Natural killer cell (primary cell): ENCODE measurements around the gene INO80B. TPM values are rescaled to one million over a fixed set of nuclear protein-coding genes. Genes with fewer than 3 reads are reported as not detected.

Experiments
- ATAC-seq, 3 donors: fragments of 150-1000 bp in 2 of 3; fragments of 200-7000 bp in 1 of 3; cut with Tn5 transposase; 1 replicate in 1 of 3; 2 replicates in 2 of 3; pipeline ENCODE4 v1.10.0; 2021; ENCODE audit warnings: mild to moderate bottlenecking in 2 of 3, moderate library complexity in 2 of 3
- DNase-seq, 2 donors: peaks; one replicate each; pipeline versions ENCODE4 v3.0.0 to v3.0.0-alpha.2; 2013 to 2021; ENCODE audit warnings: mixed read lengths in 1 of 2
- H3K27ac ChIP-seq: one replicate; pipeline ENCODE4 v1.5.1; 2013; ENCODE audit warnings: mild to moderate bottlenecking, low read length
- H3K27me3 ChIP-seq: one replicate; pipeline ENCODE4 v1.6.1; 2013; ENCODE audit warnings: low read length; ENCODE audit not compliant: control insufficient read depth, insufficient read depth
- H3K36me3 ChIP-seq: one replicate; pipeline ENCODE4 v1.6.1; 2013; ENCODE audit warnings: low read length; ENCODE audit not compliant: control insufficient read depth, insufficient read depth
- H3K4me1 ChIP-seq: one replicate; pipeline ENCODE4 v1.6.1; 2013; ENCODE audit warnings: low read length; ENCODE audit not compliant: control insufficient read depth, insufficient read depth
- H3K4me3 ChIP-seq: one replicate; pipeline ENCODE4 v1.5.1; 2013; ENCODE audit warnings: low read length
- H3K9me3 ChIP-seq: one replicate; pipeline ENCODE4 v1.6.1; 2013; ENCODE audit warnings: low read length; ENCODE audit not compliant: control insufficient read depth, insufficient read depth
- H3K27ac Mint-ChIP-seq, 2 donors: one replicate each; pipeline ENCODE4 v1.8.0; 2022; ENCODE audit warnings: mild to moderate bottlenecking in 2 of 2, mixed read lengths in 2 of 2, moderate library complexity in 1 of 2
- H3K27me3 Mint-ChIP-seq, 2 donors: one replicate each; pipeline ENCODE4 v1.8.0; 2022; ENCODE audit warnings: low read depth in 2 of 2, mixed read lengths in 2 of 2
- H3K36me3 Mint-ChIP-seq: one replicate; pipeline ENCODE4 v1.8.0; 2022; ENCODE audit warnings: mixed read lengths
- H3K4me1 Mint-ChIP-seq, 2 donors: one replicate each; pipeline ENCODE4 v1.8.0; 2022; ENCODE audit warnings: mixed read lengths in 2 of 2
- H3K4me3 Mint-ChIP-seq: one replicate; pipeline ENCODE4 v1.8.0; 2022; ENCODE audit warnings: mild to moderate bottlenecking, moderate library complexity, mixed read lengths
- H3K9me3 Mint-ChIP-seq, 2 donors: one replicate each; pipeline ENCODE4 v1.8.0; 2022; ENCODE audit warnings: mixed read lengths in 2 of 2
- CTCF ChIP-seq: fragments of 200-600 bp; IDR thresholded peaks from one replicate; pipeline ENCODE4 v1.8.0; 2022; ENCODE audit warnings: antibody characterized with exemption
- WGBS: methylation state at CpG from one replicate; pipeline ENCODE4 v1.1.7; 2013; ENCODE audit warnings: missing lambda C conversion rate; ENCODE audit not compliant: insufficient coverage; 5-methylcytosine and 5-hydroxymethylcytosine counted together
- intact Hi-C: fragments of 100-400 bp; cut with micrococcal nuclease; formaldehyde crosslinking; loops from one replicate; pipeline ENCODE4 v1.14.2; 2022
- total RNA-seq, 4 donors: library from RNA; stranded (reverse); fragments of 120-200 nt in 1 of 4; gene quantifications; one replicate each; pipeline versions ENCODE4 v1.2.3 to v1.2.4, GENCODE V29; 2013 to 2022

INO80B gene
- total RNA-seq, 3 donors from 2014 or later (not counting 1 experiment from before 2014, with no cell fraction given) = 34.0 to 48.0 (median 37.7) TPM

GRCh38 chr2:74413001-74413698 lies 41.7 kb upstream of the INO80B start:
- no peak overlapping the region for H3K27ac Mint-ChIP-seq
- Histone ChIP-seq H3K9me3 (no peaks in the 10 kb centered on the region), H3K27ac (no peak overlapping the region), H3K4me1 (peaks cover 22% of the 10 kb centered on the region), H3K36me3 (no peaks in the 10 kb centered on the region), H3K4me3 (no peak overlapping the region), H3K27me3 (no peaks in the 10 kb centered on the region)
- H3K4me1 Mint-ChIP-seq = peaks cover 5 to 18% of the 10 kb centered on the region in 2 donors
- H3K4me3 Mint-ChIP-seq = peak overlapping the region; percentile 85
- H3K27me3 Mint-ChIP-seq = peaks cover 12% of the 10 kb centered on the region in 2 donors
- 86% methylated on average over 8 of the region's 8 CpGs for WGBS
- no peak for TF ChIP-seq CTCF
- no peaks in the 10 kb centered on the region for H3K9me3 Mint-ChIP-seq
- ATAC-seq = no peak
- H3K36me3 Mint-ChIP-seq = no peaks in the 10 kb centered on the region
- no peak for DNase-seq
- intact Hi-C loops = no loop called here

DNA sequence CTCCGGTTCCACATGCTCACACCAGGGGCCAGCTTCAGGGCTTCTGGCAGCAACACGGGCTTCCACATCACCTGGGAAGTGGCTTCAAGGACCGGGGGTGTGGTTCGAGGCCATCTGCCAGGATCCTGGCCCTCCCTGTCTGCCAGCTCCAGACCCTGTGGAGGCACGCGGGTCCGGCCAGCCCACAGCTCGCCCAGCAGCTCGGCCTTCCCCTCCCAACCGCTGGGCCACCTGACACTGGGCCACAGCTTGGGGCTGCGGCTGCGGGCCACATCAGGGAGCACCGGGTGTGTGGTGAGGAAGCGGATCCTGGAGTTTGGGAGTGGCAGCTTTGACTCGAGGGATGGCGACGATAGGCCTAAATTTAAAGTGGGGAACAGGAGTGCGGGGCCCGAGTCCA lies 40.4 kb upstream of the INO80B start:
- Mint-ChIP-seq H3K27me3 (peaks cover under 1 to 9% of the 10 kb centered on the region in 2 donors), H3K36me3 (no peaks in the 10 kb centered on the region), H3K4me3 (peak overlapping the region; percentile 85), H3K4me1 (peaks cover 5 to 18% of the 10 kb centered on the region in 2 donors), H3K27ac (peak overlapping the region in 1 of 2 donors; percentile 79), H3K9me3 (no peaks in the 10 kb centered on the region)
- no peak for DNase-seq
- ATAC-seq = no peak
- H3K4me3 ChIP-seq = peak overlapping the region; percentile 47
- no peaks in the 10 kb centered on the region for H3K36me3 ChIP-seq
- TF ChIP-seq CTCF = no peak
- WGBS = 83% methylated on average over 19 of the region's 19 CpGs
- H3K27ac ChIP-seq = no peak overlapping the region
- intact Hi-C loops = no loop called here
- H3K9me3 ChIP-seq = no peaks in the 10 kb centered on the region
- no peaks in the 10 kb centered on the region for H3K27me3 ChIP-seq
- H3K4me1 ChIP-seq = peaks cover 22% of the 10 kb centered on the region

DNA sequence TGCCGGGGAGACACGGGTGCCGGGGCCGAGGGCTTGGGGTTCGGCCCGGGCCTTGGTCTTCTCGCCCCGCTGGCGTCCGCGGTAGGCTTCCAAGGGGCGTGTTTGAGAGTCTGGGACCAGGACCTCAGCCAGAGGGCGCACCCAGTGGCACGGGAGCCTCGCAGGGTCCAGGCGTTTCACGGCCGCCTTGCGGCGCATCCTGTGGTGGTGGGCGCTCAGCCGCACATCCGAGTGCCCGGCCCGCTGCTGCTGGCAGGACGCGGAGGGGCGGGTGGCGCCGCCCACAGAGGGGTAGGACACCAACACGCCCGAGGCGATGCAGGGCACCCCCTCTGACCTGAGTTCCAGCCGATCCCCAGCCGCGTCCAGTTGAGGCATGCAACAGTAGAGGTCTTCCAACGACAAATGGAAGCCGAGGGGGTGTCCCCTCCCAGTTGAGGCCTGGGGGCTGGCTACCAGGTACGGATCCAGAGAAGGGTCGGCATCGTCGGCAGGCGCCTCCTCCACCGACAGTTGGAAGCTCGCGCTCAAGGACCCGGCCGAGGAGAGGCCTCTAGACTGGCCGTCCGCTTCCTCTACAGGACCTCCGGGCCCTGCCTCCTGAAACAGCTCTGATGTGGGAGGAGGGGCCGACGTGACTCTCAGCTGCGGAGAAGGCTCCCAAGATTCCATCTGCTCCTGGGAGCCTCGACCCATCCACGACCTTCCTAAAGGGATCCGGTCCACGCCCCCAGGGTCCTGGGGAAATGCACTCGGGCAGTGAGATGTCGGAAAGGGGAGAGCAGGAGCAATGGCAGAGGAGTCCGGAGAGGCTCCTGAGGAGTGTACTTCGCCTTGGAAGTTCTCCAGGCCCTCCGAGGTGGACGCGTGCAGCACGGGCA lies 39.8 kb upstream of the INO80B start:
- H3K27ac ChIP-seq = no peak overlapping the region
- no peak for TF ChIP-seq CTCF

More for the DNA sequence above, 39.8 kb upstream of the INO80B start:
- Mint-ChIP-seq H3K9me3 (no peaks in the 10 kb centered on the region), H3K27me3 (peaks cover 0 to 7% of the 10 kb centered on the region in 2 donors), H3K36me3 (no peaks in the 10 kb centered on the region), H3K27ac (peak overlapping the region in 1 of 2 donors; percentile 79), H3K4me1 (peaks cover 7 to 19% of the 10 kb centered on the region in 2 donors), H3K4me3 (peak overlapping the region; percentile 85)
- WGBS = 8% methylated on average over 66 of the region's 66 CpGs
- intact Hi-C loops = no loop called here
- Histone ChIP-seq H3K9me3 (no peaks in the 10 kb centered on the region), H3K36me3 (no peaks in the 10 kb centered on the region), H3K27me3 (no peaks in the 10 kb centered on the region), H3K4me1 (peaks cover 22% of the 10 kb centered on the region), H3K4me3 (peak overlapping the region; percentile 47)
- peak; percentile 35 to 48 for DNase-seq
- peak; percentile 68 to 75 (median 75) for ATAC-seq
